Endometrial microvascular endothelial cells (primary cell): ENCODE results near the gene RAB8B. TPM values are rescaled to one million over a fixed set of nuclear protein-coding genes. Genes with fewer than 3 reads are reported as not detected.

ENCODE experiments used
- in situ Hi-C: cut with HindIII; loops from 2 replicates; pipeline ENCODE4 v1.10.0; 2017; ENCODE audit warnings: low sequenced_read_pairs, low pct_unique_long_range_greater_than_20kb; ENCODE audit errors: inconsistent ontology term
- total RNA-seq: library from RNA; depleted of rRNA; stranded (reverse); fragments of >200 nt; gene quantifications from one replicate; pipeline ENCODE4 v1.2.3, GENCODE V29; 2015; ENCODE audit errors: inconsistent ontology term

Gene RAB8B
- total RNA-seq, 1 donor from 2014 or later = 35.9 TPM

GRCh38 chr15:63252292-63252691 is 62.9 kb downstream of the RAB8B start:
- in situ Hi-C loops = no loop called here

GRCh38 chr15:63254991-63255390 is 65.6 kb downstream of the RAB8B start:
- in situ Hi-C loops = no loop called here

GRCh38 chr15:63255489-63255990 is 66.1 kb downstream of the RAB8B start:
- in situ Hi-C loops = no loop called here

- in situ Hi-C loops = no loop called here
These were observed 67.2 kb downstream of the RAB8B start for GRCh38 chr15:63256433-63257274.

GRCh38 chr15:63258658-63259057 is 69.3 kb downstream of the RAB8B start:
- in situ Hi-C loops = no loop called here

- in situ Hi-C loops = no loop called here
These were observed 71.4 kb downstream of the RAB8B start for GRCh38 chr15:63260791-63261190.

- in situ Hi-C loops = no loop called here
These were observed 71.9 kb downstream of the RAB8B start for GRCh38 chr15:63261311-63261710.

- in situ Hi-C loops = no loop called here
These were observed 74.1 kb downstream of the RAB8B start for GRCh38 chr15:63263519-63263918.

GRCh38 chr15:63264688-63265293 is 75.4 kb downstream of the RAB8B start:
- in situ Hi-C loops = no loop called here

- in situ Hi-C loops = no loop called here
These were observed 85.0 kb downstream of the RAB8B start for GRCh38 chr15:63274427-63274826.

GRCh38 chr15:63276342-63277037 is 87.1 kb downstream of the RAB8B start:
- in situ Hi-C loops = no loop called here

GRCh38 chr15:63277038-63277892 is 87.9 kb downstream of the RAB8B start, which contains the start of gene APH1B:
Gene APH1B (plus strand): TSS chr15:63277605. CDS start chr15:63277624, 19 bp downstream.
- in situ Hi-C loops = no loop called here

GRCh38 chr15:63277893-63278456 is 88.6 kb downstream of the RAB8B start:
- in situ Hi-C loops = no loop called here

- in situ Hi-C loops = no loop called here
These were observed 93.7 kb downstream of the RAB8B start for GRCh38 chr15:63283126-63283525.

GRCh38 chr15:63284335-63284734 is 94.9 kb downstream of the RAB8B start:
- in situ Hi-C loops = no loop called here

- in situ Hi-C loops = no loop called here
These were observed 97.7 kb downstream of the RAB8B start for GRCh38 chr15:63287109-63287508.

- in situ Hi-C loops = no loop called here
These were observed 98.9 kb downstream of the RAB8B start for GRCh38 chr15:63288342-63288741.

- in situ Hi-C loops = no loop called here
These were observed 99.5 kb downstream of the RAB8B start for GRCh38 chr15:63288778-63289378.
